Measurements from ENCODE around the gene CIZ1.

DNA sequence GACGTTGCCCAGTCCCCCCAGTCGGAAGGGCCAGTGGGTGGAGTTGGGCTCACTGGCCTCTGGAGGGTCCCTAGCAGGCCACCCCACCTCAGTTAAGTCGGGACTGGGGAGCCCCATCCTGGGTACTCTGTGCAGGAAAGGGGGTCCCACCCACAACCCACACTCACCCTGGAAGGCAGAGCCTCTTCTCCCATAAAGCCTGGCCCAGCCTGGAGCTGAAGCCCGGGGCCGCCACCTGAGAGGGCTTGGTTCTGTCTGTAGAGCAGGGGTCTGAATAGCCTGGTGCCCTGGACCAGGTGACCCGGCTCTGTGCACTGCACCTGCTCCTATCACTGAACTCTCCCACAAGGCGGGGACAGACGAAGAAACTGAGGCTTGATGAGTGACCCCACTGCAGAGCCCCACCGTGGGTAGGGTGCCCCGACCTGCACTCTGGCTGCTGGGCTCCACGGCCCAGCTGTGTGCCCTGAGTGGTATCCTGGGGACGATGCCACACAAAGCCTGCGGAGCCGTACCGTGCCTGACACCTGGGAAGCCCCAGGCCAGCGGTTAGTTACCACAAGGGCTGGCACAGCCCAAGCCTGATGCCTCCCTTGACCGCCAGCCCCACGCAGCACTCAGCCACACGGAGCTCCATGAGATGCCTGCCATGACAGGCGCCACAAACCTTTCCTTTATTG is 71.2 kb downstream of the CIZ1 start:
- no peak for TF ChIP-seq NFE2L2 (conservative IDR thresholded peaks at IDR 0.05; ENCODE audit: low read length)
- TF ChIP-seq EP300 (IDR thresholded peaks at IDR 0.05) = no peak
- TF ChIP-seq CTCF (IDR thresholded peaks at IDR 0.05) = no peak
- TF ChIP-seq ESRRA (IDR thresholded peaks at IDR 0.05; ENCODE audit: borderline replicate concordance, low read length) = no peak
- no peak for TF ChIP-seq POLR2A (IDR thresholded peaks at IDR 0.05; ENCODE audit: low read length)
- no peak for TF ChIP-seq ATOH8 (CRISPR knock-in tag; IDR thresholded peaks at IDR 0.05; ENCODE audit: low read depth)
- TF ChIP-seq, protein P1, sequence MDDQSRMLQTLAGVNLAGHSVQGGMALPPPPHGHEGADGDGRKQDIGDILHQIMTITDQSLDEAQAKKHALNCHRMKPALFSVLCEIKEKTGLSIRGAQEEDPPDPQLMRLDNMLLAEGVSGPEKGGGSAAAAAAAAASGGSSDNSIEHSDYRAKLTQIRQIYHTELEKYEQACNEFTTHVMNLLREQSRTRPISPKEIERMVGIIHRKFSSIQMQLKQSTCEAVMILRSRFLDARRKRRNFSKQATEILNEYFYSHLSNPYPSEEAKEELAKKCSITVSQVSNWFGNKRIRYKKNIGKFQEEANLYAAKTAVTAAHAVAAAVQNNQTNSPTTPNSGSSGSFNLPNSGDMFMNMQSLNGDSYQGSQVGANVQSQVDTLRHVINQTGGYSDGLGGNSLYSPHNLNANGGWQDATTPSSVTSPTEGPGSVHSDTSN (IDR thresholded peaks at IDR 0.05) = no peak
- TF ChIP-seq SMC3 (IDR thresholded peaks at IDR 0.05) = no peak
- no peak for TF ChIP-seq ZNF302 (CRISPR knock-in tag; IDR thresholded peaks at IDR 0.05)
- no peak for TF ChIP-seq TP53 (CRISPR knock-in tag; IDR thresholded peaks at IDR 0.05)
- TF ChIP-seq EHMT2 (IDR thresholded peaks at IDR 0.05; ENCODE audit: low read depth) = no peak
